Activated T-helper 1 cell treated with anti-CD3 and anti-CD28 coated beads, Interleukin-12 subunit alpha, Interleukin-12 subunit beta, Interleukin-2, Interleukin-4 antibody, amounts not matched to agents 30 ng/mL and 10 ng/mL and 1 ng/mL, durations not matched to agents 14 hours and 24 hours and 36 hours (primary cell): Measurements from ENCODE around the gene ALKBH7. TPM values are rescaled to one million over a fixed set of nuclear protein-coding genes. Genes with fewer than 3 reads are reported as not detected.

ENCODE experiments used
- DNase-seq: peaks from one replicate; pipeline ENCODE4 v3.0.0; 2021; ENCODE audit warnings: low spot score
- H3K27ac Mint-ChIP-seq: one replicate; pipeline ENCODE4 v1.8.0; 2021; ENCODE audit warnings: mild to moderate bottlenecking, mixed read lengths
- H3K27me3 Mint-ChIP-seq: one replicate; pipeline ENCODE4 v1.8.0; 2022; ENCODE audit warnings: mild to moderate bottlenecking, moderate library complexity, mixed read lengths; ENCODE audit not compliant: insufficient read depth
- H3K36me3 Mint-ChIP-seq: one replicate; pipeline ENCODE4 v1.8.0; 2021; ENCODE audit warnings: low read depth, mixed read lengths
- H3K4me1 Mint-ChIP-seq: one replicate; pipeline ENCODE4 v1.8.0; 2021; ENCODE audit warnings: low read depth, mixed read lengths
- H3K4me3 Mint-ChIP-seq: one replicate; pipeline ENCODE4 v1.8.0; 2021; ENCODE audit warnings: mild to moderate bottlenecking, moderate library complexity, mixed read lengths
- H3K9me3 Mint-ChIP-seq: one replicate; pipeline ENCODE4 v1.8.0; 2021; ENCODE audit warnings: mixed read lengths
- intact Hi-C: fragments of 100-400 bp; cut with micrococcal nuclease; formaldehyde crosslinking; loops from one replicate; pipeline ENCODE4 v1.15.1; 2024
- total RNA-seq: library from RNA; stranded (reverse); gene quantifications from 2 replicates; pipeline ENCODE4 v1.2.3, GENCODE V29; 2022

The ALKBH7 gene
- total RNA-seq, 1 donor from 2014 or later, result 27.1 TPM

DNA sequence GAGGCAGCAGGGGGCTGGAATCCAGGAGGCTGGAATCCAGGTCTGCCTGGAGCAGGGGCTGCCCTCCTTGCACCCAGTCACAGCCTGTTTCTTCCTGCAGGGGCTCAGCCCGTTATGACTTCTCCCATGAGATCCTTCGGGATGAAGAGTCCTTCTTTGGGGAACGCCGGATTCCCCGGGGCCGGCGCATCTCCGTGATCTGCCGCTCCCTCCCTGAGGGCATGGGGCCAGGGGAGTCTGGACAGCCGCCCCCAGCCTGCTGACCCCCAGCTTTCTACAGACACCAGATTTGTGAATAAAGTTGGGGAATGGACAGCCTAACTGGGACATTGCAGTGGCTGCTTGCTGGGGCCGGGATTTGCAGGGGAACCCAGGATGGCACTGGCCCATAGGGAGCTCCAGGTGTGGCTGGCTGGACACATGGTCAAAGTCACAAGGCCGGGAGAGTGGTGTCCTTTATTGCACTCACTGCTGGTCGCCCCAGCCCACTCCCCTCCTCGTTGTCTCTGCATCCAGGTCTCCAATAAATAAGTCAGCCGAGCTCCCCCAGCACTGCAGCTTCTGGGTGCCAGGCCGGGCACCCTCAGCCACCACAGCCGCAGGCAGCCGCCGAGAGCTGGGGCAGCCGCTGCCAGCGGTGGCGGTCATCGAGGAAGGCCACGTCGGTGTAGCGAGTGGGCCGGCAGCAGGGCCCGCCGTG lies 2.3 kb downstream of the ALKBH7 start:
- Mint-ChIP-seq H3K9me3 (no peaks in the 10 kb centered on the region), H3K4me3 (no peak overlapping the region), H3K27ac (peak overlapping the region; percentile 29), H3K27me3 (no peaks in the 10 kb centered on the region), H3K36me3 (peaks cover 8% of the 10 kb centered on the region), H3K4me1 (peaks cover 11% of the 10 kb centered on the region)
- DNase-seq, result no peak
- intact Hi-C loops, result no loop called here

GRCh38 chr19:6375411-6376010 lies 2.9 kb downstream of the ALKBH7 start, which contains the start of gene PSPN:
Gene PSPN (minus strand): TSS chr19:6375933. CDS start chr19:6375849, 84 bp downstream.
- Mint-ChIP-seq H3K27ac (peak within 1 kb of the TSS; percentile 29), H3K4me3 (no peak within 1 kb of the TSS)
- DNase-seq, result no peak

GRCh38 chr19:6376512-6377190 lies 4.1 kb downstream of the ALKBH7 start:
- H3K9me3 Mint-ChIP-seq, result no peaks in the 10 kb centered on the region
- no peak overlapping the region for H3K4me3 Mint-ChIP-seq
- no peaks in the 10 kb centered on the region for H3K27me3 Mint-ChIP-seq
- intact Hi-C loops, result no loop called here
- no peak overlapping the region for H3K27ac Mint-ChIP-seq
- peaks cover 11% of the 10 kb centered on the region for H3K4me1 Mint-ChIP-seq
- no peak for DNase-seq
- peaks cover 23% of the 10 kb centered on the region for H3K36me3 Mint-ChIP-seq

More at GRCh38 chr19:6375411-6376010, 2.9 kb downstream of the ALKBH7 start, which contains the start of gene PSPN:
- no peaks in the 10 kb centered on the region for H3K9me3 Mint-ChIP-seq
- peaks cover 11% of the 10 kb centered on the region for H3K4me1 Mint-ChIP-seq
- H3K27me3 Mint-ChIP-seq, result no peaks in the 10 kb centered on the region
- intact Hi-C loops, result no loop called here
- H3K36me3 Mint-ChIP-seq, result peaks cover 14% of the 10 kb centered on the region

DNA sequence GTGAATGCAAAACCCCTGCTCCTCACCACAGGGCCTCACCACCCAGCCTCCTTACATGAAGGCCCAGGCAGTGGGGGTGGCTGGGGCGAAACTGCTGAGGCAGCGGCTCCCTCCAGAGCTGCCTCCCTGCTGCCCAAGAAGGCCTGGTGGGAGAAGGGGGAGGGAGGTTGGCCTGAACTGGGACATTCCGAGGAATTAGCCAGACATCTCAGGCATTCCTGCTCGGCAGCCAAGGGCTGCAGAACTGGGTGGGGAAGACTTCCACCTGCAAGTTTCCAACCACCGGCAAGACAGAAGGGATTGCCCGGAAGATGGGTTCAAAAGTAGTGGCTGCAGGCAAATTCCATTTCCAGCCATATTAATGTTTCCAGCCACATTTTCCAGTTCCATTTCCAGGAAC lies 5.4 kb downstream of the ALKBH7 start:
- Mint-ChIP-seq H3K9me3 (no peaks in the 10 kb centered on the region), H3K27ac (no peak overlapping the region), H3K36me3 (peaks cover 30% of the 10 kb centered on the region), H3K4me3 (no peak overlapping the region), H3K27me3 (no peaks in the 10 kb centered on the region), H3K4me1 (peaks cover 5% of the 10 kb centered on the region)
- no peak for DNase-seq
- intact Hi-C loops, result no loop called here

GRCh38 chr19:6378486-6378885 lies 5.9 kb downstream of the ALKBH7 start:
- no peak overlapping the region for H3K4me3 Mint-ChIP-seq
- H3K27me3 Mint-ChIP-seq, result no peaks in the 10 kb centered on the region
- intact Hi-C loops, result no loop called here
- H3K36me3 Mint-ChIP-seq, result peaks cover 35% of the 10 kb centered on the region
- H3K4me1 Mint-ChIP-seq, result peaks cover 4% of the 10 kb centered on the region
- no peak for DNase-seq
- no peaks in the 10 kb centered on the region for H3K9me3 Mint-ChIP-seq
- H3K27ac Mint-ChIP-seq, result no peak overlapping the region

GRCh38 chr19:6379744-6380143 lies 7.2 kb downstream of the ALKBH7 start:
- H3K4me3 Mint-ChIP-seq, result no peak overlapping the region
- H3K27ac Mint-ChIP-seq, result peak overlapping the region; percentile 61
- DNase-seq, result no peak
- H3K9me3 Mint-ChIP-seq, result no peaks in the 10 kb centered on the region
- intact Hi-C loops, result no loop called here
- H3K36me3 Mint-ChIP-seq, result peaks cover 35% of the 10 kb centered on the region
- no peaks in the 10 kb centered on the region for H3K4me1 Mint-ChIP-seq
- no peaks in the 10 kb centered on the region for H3K27me3 Mint-ChIP-seq

DNA sequence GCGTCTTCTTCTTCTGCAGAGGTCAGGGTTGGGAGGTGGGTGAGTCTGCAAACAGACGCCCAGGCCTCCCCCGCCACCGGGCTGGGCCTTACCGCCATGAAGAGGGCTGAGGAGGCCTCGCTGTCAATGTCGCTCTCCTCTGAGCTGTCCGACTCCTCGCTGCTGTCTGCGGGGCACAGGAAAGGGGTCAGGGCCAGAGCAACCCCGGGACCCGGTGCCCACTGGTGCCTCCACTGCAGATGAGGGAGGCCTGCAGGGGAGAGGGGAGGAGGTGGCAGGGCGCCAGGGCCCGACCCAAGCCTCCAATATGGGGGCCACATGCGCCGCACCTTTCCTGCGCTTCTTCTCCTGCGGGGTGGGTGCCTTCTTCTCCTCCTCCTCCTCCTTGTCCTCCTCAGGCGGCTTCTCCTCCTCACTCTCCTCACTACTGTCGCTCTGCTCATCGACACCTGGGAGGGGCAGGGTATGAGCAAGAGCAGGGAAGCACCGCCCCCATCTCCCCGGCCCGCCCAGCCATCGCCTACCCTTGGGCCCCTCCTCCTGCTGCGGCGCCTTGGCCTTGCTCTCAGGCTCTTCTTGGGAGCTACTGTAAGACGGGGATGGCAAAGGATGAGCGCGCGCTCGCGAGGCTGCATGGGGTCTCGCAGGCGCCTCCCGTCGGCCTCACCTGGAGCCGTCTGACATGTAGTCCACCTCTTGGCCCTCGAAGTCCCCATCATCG lies 8.6 kb downstream of the ALKBH7 start:
- Mint-ChIP-seq H3K4me1 (no peaks in the 10 kb centered on the region), H3K4me3 (no peak overlapping the region), H3K36me3 (peaks cover 42% of the 10 kb centered on the region), H3K9me3 (no peaks in the 10 kb centered on the region), H3K27ac (no peak overlapping the region), H3K27me3 (no peaks in the 10 kb centered on the region)
- intact Hi-C loops, result no loop called here
- DNase-seq, result no peak

GRCh38 chr19:6383188-6383587 lies 10.6 kb downstream of the ALKBH7 start:
- peaks cover 51% of the 10 kb centered on the region for H3K36me3 Mint-ChIP-seq
- H3K4me3 Mint-ChIP-seq, result no peak overlapping the region
- no peaks in the 10 kb centered on the region for H3K27me3 Mint-ChIP-seq
- no peak overlapping the region for H3K27ac Mint-ChIP-seq
- no peaks in the 10 kb centered on the region for H3K4me1 Mint-ChIP-seq
- intact Hi-C loops, result no loop called here
- no peak for DNase-seq
- no peaks in the 10 kb centered on the region for H3K9me3 Mint-ChIP-seq

DNA sequence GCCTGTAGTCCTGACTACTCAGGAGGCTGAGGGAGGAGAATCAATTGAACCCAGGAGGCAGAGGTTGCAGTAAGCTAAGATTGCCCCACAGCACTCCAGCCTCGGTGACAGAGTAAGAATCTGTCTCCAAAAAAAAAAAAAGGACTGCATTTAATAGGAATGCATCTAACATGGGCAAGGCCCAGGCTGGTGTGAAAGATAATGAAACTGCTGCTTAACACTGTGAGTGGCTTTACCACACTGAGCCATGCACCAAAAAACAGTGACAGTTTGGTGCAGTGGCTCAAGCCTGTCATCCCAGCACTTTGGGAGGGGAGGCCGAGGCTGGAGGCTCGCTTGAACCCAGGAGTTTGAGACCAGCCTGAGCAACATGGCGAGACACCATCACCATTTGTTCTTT lies 11.8 kb downstream of the ALKBH7 start:
- peaks cover 51% of the 10 kb centered on the region for H3K36me3 Mint-ChIP-seq
- DNase-seq, result no peak
- intact Hi-C loops, result no loop called here
- no peak overlapping the region for H3K4me3 Mint-ChIP-seq
- H3K27me3 Mint-ChIP-seq, result no peaks in the 10 kb centered on the region
- H3K4me1 Mint-ChIP-seq, result no peaks in the 10 kb centered on the region
- H3K9me3 Mint-ChIP-seq, result no peaks in the 10 kb centered on the region
- H3K27ac Mint-ChIP-seq, result no peak overlapping the region

GRCh38 chr19:6387372-6387771 lies 14.8 kb downstream of the ALKBH7 start:
- intact Hi-C loops, result no loop called here
- H3K27ac Mint-ChIP-seq, result no peak overlapping the region
- DNase-seq, result no peak
- H3K4me1 Mint-ChIP-seq, result peaks cover 14% of the 10 kb centered on the region
- no peaks in the 10 kb centered on the region for H3K9me3 Mint-ChIP-seq
- no peak overlapping the region for H3K4me3 Mint-ChIP-seq
- H3K27me3 Mint-ChIP-seq, result no peaks in the 10 kb centered on the region
- peaks cover 45% of the 10 kb centered on the region for H3K36me3 Mint-ChIP-seq

DNA sequence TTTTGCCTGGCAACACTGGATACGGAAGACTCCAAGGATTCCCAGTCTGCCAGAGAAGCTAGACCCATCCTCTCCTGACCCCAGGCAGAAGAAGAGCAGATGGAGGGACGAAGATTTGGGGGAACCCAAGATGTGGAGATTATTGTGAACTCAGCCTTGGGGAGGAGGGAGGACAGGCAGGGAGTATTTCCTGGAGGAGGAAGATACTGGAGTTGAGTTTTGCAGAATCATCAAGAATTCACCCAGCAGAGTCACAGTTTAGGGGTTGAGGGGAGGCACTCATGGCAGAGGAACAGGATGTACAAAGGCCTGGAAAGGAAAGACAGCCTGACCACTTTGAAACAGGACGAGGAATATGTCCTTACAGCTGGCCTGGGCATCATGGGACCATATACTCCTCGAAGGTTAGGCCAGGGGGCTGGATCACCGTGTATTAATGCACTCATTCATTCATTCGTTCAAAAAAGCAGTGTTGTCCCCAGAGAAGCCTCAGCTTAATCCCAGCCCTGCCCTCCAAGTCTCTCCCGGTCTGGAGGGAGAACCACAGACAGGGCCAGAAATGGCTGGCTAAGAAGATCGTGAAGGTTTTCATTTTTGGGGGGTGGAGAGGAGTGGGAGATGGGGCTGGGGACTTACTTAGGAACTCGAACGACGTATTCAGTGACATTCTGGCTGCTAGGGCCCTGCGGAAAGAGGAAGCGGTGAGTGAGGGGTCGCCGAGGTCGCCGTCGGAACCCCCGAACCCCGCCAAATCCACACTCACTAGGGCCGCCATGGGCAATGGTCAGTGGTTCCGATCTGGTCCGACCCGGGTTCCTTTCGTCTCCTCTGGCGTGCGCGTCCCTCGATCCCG lies 19.9 kb downstream of the ALKBH7 start:
- Mint-ChIP-seq H3K4me3 (peak overlapping the region; percentile 98), H3K27ac (peak overlapping the region; percentile 97), H3K27me3 (no peaks in the 10 kb centered on the region), H3K4me1 (peaks cover 29% of the 10 kb centered on the region), H3K9me3 (no peaks in the 10 kb centered on the region), H3K36me3 (peaks cover 27% of the 10 kb centered on the region)
- no peak for DNase-seq
- intact Hi-C loops, result loop anchor here (1.0 to 2.0 kb wide), 7 partner anchors 19 to 471 kb away; partner anchors contain the start of gene CLPP
